GM18868 (cell line): ENCODE measurements around the gene SLC26A1.
"Not testable (repeated sequence)": the region's sequence is repeated elsewhere in the genome, so short reads cannot be mapped to it uniquely, and the experiment has no call there.

Experiments
- ATAC-seq: cut with Tn5 transposase; IDR thresholded peaks from one replicate; pipeline ENCODE4 v1.9.1; 2021; ENCODE audit warnings: mild to moderate bottlenecking, moderate library complexity; ENCODE audit not compliant: unreplicated experiment

SLC26A1 gene

GRCh38 chr4:985123-985830 lies 7.9 kb downstream of the SLC26A1 start:
- ATAC-seq = no peak

- ATAC-seq = no peak
Observed at GRCh38 chr4:984336-985054, 8.7 kb downstream of the SLC26A1 start.

GRCh38 chr4:982814-983213 lies 10.4 kb downstream of the SLC26A1 start:
- no peak for ATAC-seq

- ATAC-seq = no peak
Observed at GRCh38 chr4:982291-982690, 10.9 kb downstream of the SLC26A1 start.

GRCh38 chr4:978957-979701 lies 14.1 kb downstream of the SLC26A1 start:
- no peak for ATAC-seq

GRCh38 chr4:976016-976415 lies 17.2 kb downstream of the SLC26A1 start:
- ATAC-seq = not testable (repeated sequence)

GRCh38 chr4:974668-975067 lies 18.5 kb downstream of the SLC26A1 start:
- ATAC-seq = no peak

- peak; percentile 73 for ATAC-seq
Observed at GRCh38 chr4:973431-974397, 19.5 kb downstream of the SLC26A1 start, which contains the start of gene DGKQ. DGKQ (minus strand) TSS chr4:973569; CDS start chr4:973482, 87 bp downstream.

GRCh38 chr4:972651-973424 lies 20.4 kb downstream of the SLC26A1 start:
- ATAC-seq = peak; percentile 43

GRCh38 chr4:971666-972500 lies 21.3 kb downstream of the SLC26A1 start:
- ATAC-seq = no peak

- ATAC-seq = no peak
Observed at GRCh38 chr4:970854-971520, 22.2 kb downstream of the SLC26A1 start.

GRCh38 chr4:970046-970745 lies 23.0 kb downstream of the SLC26A1 start:
- ATAC-seq = no peak

GRCh38 chr4:968621-969394 lies 24.4 kb downstream of the SLC26A1 start:
- no peak for ATAC-seq

- no peak for ATAC-seq
Observed at GRCh38 chr4:968221-968620, 25.0 kb downstream of the SLC26A1 start.

GRCh38 chr4:967113-968104 lies 25.8 kb downstream of the SLC26A1 start:
- no peak for ATAC-seq
